ENCODE results near the gene OTOS.

- TF ChIP-seq CTCF (IDR thresholded peaks at IDR 0.05; ENCODE audit: insufficient read depth, low read depth, low read length): no peak
- TF ChIP-seq EZH2 (IDR thresholded peaks at IDR 0.05; ENCODE audit: insufficient read depth, low read length): no peak
These were observed 22.7 kb upstream of the OTOS start for GRCh38 chr2:240162939-240163714.
